GM12873 (cell line): ENCODE results near the gene FBLN7.

Experiments
- CTCF ChIP-seq: IDR thresholded peaks from 2 replicates; pipeline ENCODE4 v1.5.1; 2012; ENCODE audit warnings: low read depth, mild to moderate bottlenecking, moderate library complexity, low read length, control low read depth; ENCODE audit not compliant: insufficient read depth; ENCODE audit errors: missing control alignments

Gene FBLN7

GRCh38 chr2:112144966-112145365 is 6.8 kb downstream of the FBLN7 start:
- TF ChIP-seq CTCF, result no peak

DNA sequence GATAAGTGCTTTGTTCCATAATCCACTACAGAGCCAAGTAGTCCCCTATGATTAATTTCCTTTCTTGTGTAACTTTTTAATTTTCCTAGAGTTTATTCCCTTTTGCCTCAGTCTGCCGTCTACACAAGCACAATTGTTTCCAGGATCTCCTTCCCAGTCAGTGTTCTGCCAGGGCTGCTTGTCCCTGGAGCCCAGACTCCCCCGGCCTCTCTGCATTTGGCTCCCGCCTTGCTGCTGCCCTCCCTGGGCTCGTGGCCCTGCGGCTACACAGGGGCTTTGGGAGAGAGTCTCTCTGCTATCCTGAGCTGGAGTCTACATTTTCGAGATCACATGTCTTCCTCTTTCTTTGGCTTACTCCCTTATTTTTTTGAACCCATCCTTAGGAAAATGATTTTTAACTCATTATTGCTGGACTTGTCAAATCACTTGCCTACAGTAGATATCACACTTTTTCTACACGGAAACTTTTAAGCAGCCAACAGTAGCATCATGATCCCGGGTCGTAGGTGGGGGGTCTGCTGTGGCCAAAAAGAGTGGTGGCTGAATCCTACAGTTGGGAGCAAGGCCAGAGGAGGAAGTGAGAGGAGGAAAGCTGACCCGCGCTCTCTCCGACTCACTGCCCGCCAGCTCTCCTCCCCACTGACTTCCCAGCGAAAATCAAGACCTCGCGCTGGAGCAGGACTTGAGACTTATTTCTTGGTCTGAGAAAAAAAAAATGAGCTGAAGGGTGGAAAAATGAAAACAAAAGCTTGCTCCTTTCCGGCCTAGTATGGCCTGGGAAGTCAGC is 9.4 kb downstream of the FBLN7 start:
- no peak for TF ChIP-seq CTCF

GRCh38 chr2:112148477-112148876 is 10.3 kb downstream of the FBLN7 start:
- TF ChIP-seq CTCF, result no peak

DNA sequence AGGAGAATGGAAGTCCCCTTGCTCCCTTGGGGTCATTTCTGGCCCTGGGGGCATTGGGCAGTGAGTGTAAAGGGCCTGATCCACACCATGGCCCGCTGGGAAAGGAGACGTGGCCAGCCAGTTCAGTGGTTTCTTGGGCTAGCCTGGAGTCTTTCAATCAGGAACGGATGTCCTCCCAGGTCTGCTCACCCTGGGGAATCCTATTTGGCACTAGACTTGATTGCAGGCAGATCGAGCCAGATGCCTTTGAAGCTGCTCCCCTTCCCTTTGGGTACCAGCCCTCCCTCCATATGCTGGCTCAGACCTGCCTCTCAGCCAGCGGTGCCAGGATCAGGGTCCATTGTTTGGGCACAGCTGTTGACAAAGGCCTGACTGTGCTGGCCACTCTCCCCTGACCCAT is 11.0 kb downstream of the FBLN7 start:
- no peak for TF ChIP-seq CTCF

DNA sequence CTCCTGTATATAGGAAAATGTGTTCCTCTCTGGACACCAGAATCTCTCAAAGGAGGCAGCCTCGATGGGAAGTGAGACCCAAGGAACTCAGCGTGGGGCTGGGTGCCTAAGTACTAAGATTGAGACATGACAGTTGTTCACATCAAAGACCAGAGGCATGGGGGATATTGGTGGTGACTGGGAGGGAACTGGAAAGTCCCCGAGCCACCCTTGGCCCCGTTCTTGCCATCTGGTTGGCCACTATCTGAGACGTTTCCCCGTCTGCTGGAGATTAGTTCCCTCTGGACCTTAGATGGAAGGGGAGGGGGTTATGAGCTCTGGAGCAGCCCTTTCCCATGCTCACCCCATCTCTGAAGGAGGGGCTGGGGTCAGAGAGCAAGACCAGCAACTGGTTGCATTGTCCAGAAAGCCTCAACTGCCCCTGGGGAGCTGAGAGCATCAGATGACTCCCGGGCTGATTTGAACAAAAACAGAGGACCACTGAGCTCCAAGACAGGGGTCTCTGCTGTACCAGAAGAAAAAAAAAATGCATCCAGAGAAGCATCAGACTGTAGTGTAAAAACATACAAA is 11.8 kb downstream of the FBLN7 start:
- no peak for TF ChIP-seq CTCF

DNA sequence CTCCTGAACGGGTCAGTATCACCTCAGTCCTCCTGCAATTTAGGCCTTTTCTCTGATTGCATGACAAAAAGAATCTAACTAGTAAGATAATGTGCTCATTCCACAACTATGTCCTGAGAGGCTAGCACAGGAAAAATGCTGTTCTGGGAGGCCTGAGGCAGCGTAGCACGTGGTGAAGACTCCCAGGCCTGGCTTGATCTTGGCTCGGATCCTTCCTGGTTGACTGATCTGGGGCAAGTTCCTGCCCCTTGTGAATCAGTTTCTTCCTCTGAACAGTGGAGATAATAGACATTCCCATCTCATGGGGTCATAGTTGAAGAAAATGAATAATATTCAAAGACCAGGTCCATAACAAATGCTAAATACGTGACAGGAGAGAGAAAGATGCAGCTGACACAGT is 12.3 kb downstream of the FBLN7 start:
- no peak for TF ChIP-seq CTCF

- no peak for TF ChIP-seq CTCF
These were observed 12.7 kb downstream of the FBLN7 start for GRCh38 chr2:112150851-112151250.
